HG03457 (cell line): ENCODE measurements around the gene GYPC.
"Not testable (repeated sequence)": the region's sequence is repeated elsewhere in the genome, so short reads cannot be mapped to it uniquely, and the experiment has no call there.

Experiments used
- ATAC-seq: cut with Tn5 transposase; IDR thresholded peaks from one replicate; pipeline ENCODE4 v1.9.1; 2021; ENCODE audit warnings: moderate number of reproducible peaks; ENCODE audit not compliant: unreplicated experiment

Gene GYPC

GRCh38 chr2:126655500-126656430 lies at the start of gene GYPC:
TSS of gene GYPC (plus strand) at chr2:126656158. CDS start at chr2:126656264, 106 bp downstream.
- ATAC-seq = peak; percentile 30

GRCh38 chr2:126614524-126615227 lies 41.3 kb upstream of the GYPC start:
- ATAC-seq = no peak

- no peak for ATAC-seq
These were observed 39.3 kb upstream of the GYPC start for GRCh38 chr2:126616606-126617069.

GRCh38 chr2:126620302-126620701 lies 35.7 kb upstream of the GYPC start:
- no peak for ATAC-seq

GRCh38 chr2:126623000-126623399 lies 33.0 kb upstream of the GYPC start:
- no peak for ATAC-seq

- no peak for ATAC-seq
These were observed 28.3 kb upstream of the GYPC start for GRCh38 chr2:126627643-126628042.

GRCh38 chr2:126634273-126634861 lies 21.6 kb upstream of the GYPC start:
- no peak for ATAC-seq

- no peak for ATAC-seq
These were observed 20.7 kb upstream of the GYPC start for GRCh38 chr2:126635281-126635680.

GRCh38 chr2:126635736-126636135 lies 20.2 kb upstream of the GYPC start:
- no peak for ATAC-seq

GRCh38 chr2:126637386-126637785 lies 18.6 kb upstream of the GYPC start:
- ATAC-seq = no peak

GRCh38 chr2:126638746-126639145 lies 17.2 kb upstream of the GYPC start:
- no peak for ATAC-seq

GRCh38 chr2:126639276-126639675 lies 16.7 kb upstream of the GYPC start:
- no peak for ATAC-seq

- not testable (repeated sequence) for ATAC-seq
These were observed 14.7 kb upstream of the GYPC start for GRCh38 chr2:126641294-126641693.

- ATAC-seq = no peak
These were observed 13.9 kb upstream of the GYPC start for GRCh38 chr2:126642031-126642430.

- ATAC-seq = no peak
These were observed 12.5 kb upstream of the GYPC start for GRCh38 chr2:126643431-126643830.

- no peak for ATAC-seq
These were observed 12.0 kb upstream of the GYPC start for GRCh38 chr2:126643972-126644371.

GRCh38 chr2:126644630-126645191 lies 11.2 kb upstream of the GYPC start:
- ATAC-seq = no peak

GRCh38 chr2:126645211-126645618 lies 10.7 kb upstream of the GYPC start:
- no peak for ATAC-seq

GRCh38 chr2:126646026-126646425 lies 9.9 kb upstream of the GYPC start:
- no peak for ATAC-seq

- not testable (repeated sequence) for ATAC-seq
These were observed 8.1 kb upstream of the GYPC start for GRCh38 chr2:126647714-126648344.

GRCh38 chr2:126648345-126648786 lies 7.6 kb upstream of the GYPC start:
- ATAC-seq = not testable (repeated sequence)
